DND-41 (cell line): Measurements from ENCODE around the gene SLC38A3.
"Not testable (repeated sequence)": the region's sequence is repeated elsewhere in the genome, so short reads cannot be mapped to it uniquely, and the experiment has no call there.

Source experiments
- ATAC-seq: fragments of 200-7000 bp; cut with Tn5 transposase; 3 replicates; pipeline ENCODE4 v1.9.1; 2021; ENCODE audit warnings: low read depth; ENCODE audit not compliant: insufficient read depth
- DNase-seq: peaks from one replicate; pipeline ENCODE4 v3.0.0-alpha.2; 2020
- H2AFZ ChIP-seq: 2 replicates; pipeline ENCODE4 v1.6.0; 2012; ENCODE audit warnings: low read depth, low read length
- H3K27ac ChIP-seq: 2 replicates; pipeline ENCODE4 v1.5.1; 2012; ENCODE audit warnings: low read length, inconsistent platforms
- H3K27me3 ChIP-seq: fragments of 200-600 bp; sonication (generic); 2 replicates; pipeline ENCODE4 v1.6.0; 2012; ENCODE audit warnings: low read length, mild to moderate bottlenecking, inconsistent platforms; ENCODE audit not compliant: insufficient read depth, poor library complexity
- H3K36me3 ChIP-seq: 2 replicates; pipeline ENCODE4 v1.5.1; 2012; ENCODE audit warnings: low read length, inconsistent platforms; ENCODE audit not compliant: insufficient read depth
- H3K4me1 ChIP-seq: 2 replicates; pipeline ENCODE4 v1.5.1; 2012; ENCODE audit warnings: mild to moderate bottlenecking, low read length; ENCODE audit not compliant: insufficient read depth
- H3K4me2 ChIP-seq: 2 replicates; pipeline ENCODE4 v1.6.0; 2012; ENCODE audit warnings: mild to moderate bottlenecking, moderate library complexity, low read length, inconsistent platforms; ENCODE audit not compliant: insufficient read depth
- H3K4me3 ChIP-seq, 2 experiments: fragments of 200-600 bp in 1 of 2; shearing (Covaris generic) in 1 of 2; 2 replicates each; pipeline ENCODE4 v1.5.1; 2012 to 2016; ENCODE audit warnings: inconsistent platforms in 2 of 2, low read length in 2 of 2, mild to moderate bottlenecking in 2 of 2, low read depth in 1 of 2, moderate library complexity in 1 of 2
- H3K79me2 ChIP-seq: 2 replicates; pipeline ENCODE4 v1.6.0; 2012; ENCODE audit warnings: low read length, inconsistent platforms; ENCODE audit not compliant: insufficient read depth
- H3K9ac ChIP-seq: 2 replicates; pipeline ENCODE4 v1.6.0; 2012; ENCODE audit warnings: low read depth, mild to moderate bottlenecking, inconsistent platforms, low read length, moderate library complexity
- H3K9me3 ChIP-seq: 2 replicates; pipeline ENCODE4 v1.5.1; 2012; ENCODE audit warnings: low read length, moderate library complexity, mild to moderate bottlenecking, inconsistent platforms; ENCODE audit not compliant: insufficient read depth, severe bottlenecking
- H4K20me1 ChIP-seq: 2 replicates; pipeline ENCODE4 v1.6.0; 2012; ENCODE audit warnings: low read length; ENCODE audit not compliant: insufficient read depth
- CTCF ChIP-seq: IDR thresholded peaks from 2 replicates; pipeline ENCODE4 v1.5.1; 2012; ENCODE audit warnings: borderline replicate concordance, low read length, moderate library complexity, mild to moderate bottlenecking; ENCODE audit not compliant: poor library complexity, severe bottlenecking; ENCODE audit errors: extremely low read depth
- EZH2 ChIP-seq: IDR thresholded peaks from 3 replicates; pipeline ENCODE4 v1.6.1; 2012; ENCODE audit warnings: borderline replicate concordance, low read depth, mild to moderate bottlenecking, moderate library complexity, low read length, inconsistent platforms; ENCODE audit not compliant: severe bottlenecking

The SLC38A3 gene

GRCh38 chr3:50242381-50242770, 37.3 kb downstream of the SLC38A3 start:
- H3K79me2 ChIP-seq, result peaks cover 97% of the 10 kb centered on the region
- no peak for DNase-seq
- H3K9me3 ChIP-seq, result no peaks in the 10 kb centered on the region
- H3K4me2 ChIP-seq, result no peak overlapping the region
- H3K27me3 ChIP-seq, result no peaks in the 10 kb centered on the region
- H4K20me1 ChIP-seq, result peaks cover 84% of the 10 kb centered on the region
- no peak overlapping the region for H3K4me3 ChIP-seq
- H2AFZ ChIP-seq, result no peak overlapping the region
- no peak for ATAC-seq
- H3K4me1 ChIP-seq, result peaks cover 68% of the 10 kb centered on the region
- H3K9ac ChIP-seq, result no peak overlapping the region
- no peak for TF ChIP-seq EZH2
- no peak for TF ChIP-seq CTCF
- no peak overlapping the region for H3K27ac ChIP-seq
- peaks cover 69% of the 10 kb centered on the region for H3K36me3 ChIP-seq

GRCh38 chr3:50242851-50243542, 37.9 kb downstream of the SLC38A3 start:
- Histone ChIP-seq H3K79me2 (peaks cover 97% of the 10 kb centered on the region), H3K27ac (no peak overlapping the region), H3K9me3 (no peaks in the 10 kb centered on the region), H4K20me1 (peaks cover 90% of the 10 kb centered on the region), H3K9ac (no peak overlapping the region), H3K4me3 (no peak overlapping the region), H3K36me3 (peaks cover 75% of the 10 kb centered on the region), H3K4me2 (no peak overlapping the region), H2AFZ (no peak overlapping the region), H3K27me3 (no peaks in the 10 kb centered on the region), H3K4me1 (peaks cover 70% of the 10 kb centered on the region)
- ATAC-seq, result no peak
- no peak for DNase-seq
- TF ChIP-seq CTCF (no peak), EZH2 (no peak)

GRCh38 chr3:50243543-50243895, 38.4 kb downstream of the SLC38A3 start:
- H2AFZ ChIP-seq, result no peak overlapping the region
- H3K79me2 ChIP-seq, result peaks cover 97% of the 10 kb centered on the region
- no peak overlapping the region for H3K27ac ChIP-seq
- H3K9ac ChIP-seq, result no peak overlapping the region
- peaks cover 65% of the 10 kb centered on the region for H3K4me1 ChIP-seq
- H3K4me2 ChIP-seq, result no peak overlapping the region
- no peaks in the 10 kb centered on the region for H3K9me3 ChIP-seq
- H3K27me3 ChIP-seq, result no peaks in the 10 kb centered on the region
- no peak for DNase-seq
- TF ChIP-seq EZH2 (no peak), CTCF (no peak)
- H4K20me1 ChIP-seq, result peaks cover 90% of the 10 kb centered on the region
- no peak for ATAC-seq
- no peak overlapping the region for H3K4me3 ChIP-seq
- peaks cover 75% of the 10 kb centered on the region for H3K36me3 ChIP-seq

GRCh38 chr3:50244813-50245212, 39.7 kb downstream of the SLC38A3 start:
- H2AFZ ChIP-seq, H3K4me3 ChIP-seq, H3K9me3 ChIP-seq, ATAC-seq, H3K27ac ChIP-seq, DNase-seq, H3K9ac ChIP-seq, H3K27me3 ChIP-seq: not testable (repeated sequence)
- H3K4me1 ChIP-seq, result peaks cover 52% of the 10 kb centered on the region
- peaks cover 90% of the 10 kb centered on the region for H4K20me1 ChIP-seq
- H3K4me2 ChIP-seq, result peak overlapping the region; percentile 22; the same call in 1 of the 2 replicates
- H3K79me2 ChIP-seq, result peaks cover 97% of the 10 kb centered on the region
- peaks cover 75% of the 10 kb centered on the region for H3K36me3 ChIP-seq
